Measurements from ENCODE around the gene POGZ. TPM values are rescaled to one million over a fixed set of nuclear protein-coding genes. Genes with fewer than 3 reads are reported as not detected.

POGZ gene
- total RNA-seq, 1 experiment from 2014 or later = 80.6 TPM

- POLR2A ChIA-PET = no interaction called here
- TF ChIP-seq EZH2phosphoT487 (IDR thresholded peaks at IDR 0.05; ENCODE audit: borderline replicate concordance) = no peak
- no peaks in the 10 kb centered on the region for H3K27me3 ChIP-seq (ENCODE audit: insufficient read depth, low read length)
- no peak overlapping the region for H3K4me3 ChIP-seq (replicated peaks in 1 of 2; ENCODE audit: low read depth in 1 of 2, low read length in 2 of 2)
- no peaks in the 10 kb centered on the region for H4K20me1 ChIP-seq (ENCODE audit: insufficient read depth)
- no peak overlapping the region for H3K4me2 ChIP-seq (ENCODE audit: low read length)
- no peak overlapping the region for H2AFZ ChIP-seq (ENCODE audit: low read depth, low read length, poor library complexity, severe bottlenecking)
- no peaks in the 10 kb centered on the region for H3K9me3 ChIP-seq (ENCODE audit: control insufficient read depth in 1 of 2, insufficient read depth in 1 of 2, low read depth in 1 of 2, low read length in 2 of 2)
- no peak overlapping the region for H3K9ac ChIP-seq (ENCODE audit: low read length)
- CTCF ChIA-PET = no interaction called here
- H3K79me2 ChIP-seq (ENCODE audit: insufficient read depth, low read length) = no peaks in the 10 kb centered on the region
- DNase-seq (ENCODE audit: low read depth, low spot score) (no peak), ATAC-seq (no peak)
- no TSS peak for BruUV-seq (replicated peaks)
- peaks cover 31 to 36% of the 10 kb centered on the region in 2 experiments for H3K36me3 ChIP-seq (ENCODE audit: control insufficient read depth in 1 of 2, insufficient read depth in 2 of 2, low read length in 2 of 2)
- H3K27ac ChIP-seq (ENCODE audit: low read depth, low read length) = no peak overlapping the region
- RAD21 ChIA-PET (ENCODE audit: low non-redundant PET in 1 of 2, low total read pairs in 2 of 2, uncharacterized antibody in 2 of 2, unreplicated experiment in 2 of 2) = no interaction called here
- intact Hi-C loops (cut with micrococcal nuclease) = no loop called here
- no peaks in the 10 kb centered on the region for H3K9me2 ChIP-seq (ENCODE audit: insufficient read depth)
- no peaks in the 10 kb centered on the region for H3K4me1 ChIP-seq (ENCODE audit: control insufficient read depth in 1 of 2, insufficient read depth in 2 of 2, low read length in 2 of 2)
These were observed 39.5 kb downstream of the POGZ start for GRCh38 chr1:151419819-151420218.

DNA sequence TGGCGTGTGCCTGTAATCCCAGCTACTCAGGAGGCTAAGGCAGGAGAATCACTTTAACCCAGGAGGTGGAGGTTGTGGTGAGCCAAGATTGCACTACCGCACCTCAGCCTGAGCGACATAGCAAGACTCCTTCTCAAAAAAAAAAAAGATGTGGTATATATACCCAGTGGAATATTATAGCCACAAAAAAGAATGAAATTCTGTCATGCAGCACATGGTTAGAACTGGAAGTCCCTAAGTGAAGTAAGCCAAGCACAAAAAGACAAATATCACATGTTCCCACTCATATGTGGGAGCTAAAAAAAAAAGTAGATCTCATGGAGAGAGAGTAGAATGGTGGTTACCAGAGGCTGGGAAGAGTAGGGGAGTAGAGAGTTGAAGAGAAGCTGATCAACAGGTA is 41.2 kb downstream of the POGZ start:
- ATAC-seq = no peak
- peaks cover 23 to 25% of the 10 kb centered on the region in 2 experiments for H3K36me3 ChIP-seq (ENCODE audit: control insufficient read depth in 1 of 2, insufficient read depth in 2 of 2, low read length in 2 of 2)
- DNase-seq (ENCODE audit: low read depth, low spot score) = no peak
- intact Hi-C loops (cut with micrococcal nuclease) = no loop called here
- ChIA-PET POLR2A (no interaction called here), CTCF (interaction anchor here (1.0 to 1.2 kb wide), 2 partner anchors 13 to 117 kb away, joined by 4 to 5 read pairs; no protein-coding TSS in a partner anchor), RAD21 (ENCODE audit: low non-redundant PET in 1 of 2, low total read pairs in 2 of 2, uncharacterized antibody in 2 of 2, unreplicated experiment in 2 of 2) (interaction anchor here in 1 of 2 experiments (0.7 kb wide), 1 partner anchor 17 kb away, joined by 3 read pairs; no protein-coding TSS in a partner anchor)
- H3K4me2 ChIP-seq (ENCODE audit: low read length) = no peak overlapping the region
- H3K27ac ChIP-seq (ENCODE audit: low read depth, low read length) = no peak overlapping the region
- H4K20me1 ChIP-seq (ENCODE audit: insufficient read depth) = no peaks in the 10 kb centered on the region
- no peaks in the 10 kb centered on the region for H3K27me3 ChIP-seq (ENCODE audit: insufficient read depth, low read length)
- H3K4me3 ChIP-seq (replicated peaks in 1 of 2; ENCODE audit: low read depth in 1 of 2, low read length in 2 of 2) = no peak overlapping the region
- BruUV-seq (replicated peaks) = no TSS peak
- H3K4me1 ChIP-seq (ENCODE audit: control insufficient read depth in 1 of 2, insufficient read depth in 2 of 2, low read length in 2 of 2) = no peaks in the 10 kb centered on the region
- no peaks in the 10 kb centered on the region for H3K79me2 ChIP-seq (ENCODE audit: insufficient read depth, low read length)
- TF ChIP-seq SIN3A (IDR thresholded peaks at IDR 0.05; ENCODE audit: low read depth) = no peak
- no peak for TF ChIP-seq ZFX (IDR thresholded peaks at IDR 0.05)
- no peak for TF ChIP-seq POLR2A (IDR thresholded peaks at IDR 0.05; ENCODE audit: borderline replicate concordance, extremely low read depth, insufficient read depth, insufficient read length)
- TF ChIP-seq, protein P1, sequence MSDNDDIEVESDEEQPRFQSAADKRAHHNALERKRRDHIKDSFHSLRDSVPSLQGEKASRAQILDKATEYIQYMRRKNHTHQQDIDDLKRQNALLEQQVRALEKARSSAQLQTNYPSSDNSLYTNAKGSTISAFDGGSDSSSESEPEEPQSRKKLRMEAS (IDR thresholded peaks at IDR 0.05) = no peak
- TF ChIP-seq JUND (IDR thresholded peaks at IDR 0.05) = no peak
- TF ChIP-seq ELF1 (IDR thresholded peaks at IDR 0.05; ENCODE audit: borderline replicate concordance, low read depth) = no peak
- TF ChIP-seq EZH2 (IDR thresholded peaks at IDR 0.05) = no peak
- no peak for TF ChIP-seq RAD21 (IDR thresholded peaks at IDR 0.05; ENCODE audit: low read depth)
- no peak for TF ChIP-seq YY1 (IDR thresholded peaks at IDR 0.05; ENCODE audit: extremely low read depth, insufficient replicate concordance, low read depth, low read length)
- no peak for TF ChIP-seq POLR2AphosphoS5 (IDR thresholded peaks at IDR 0.05; ENCODE audit: low read depth, low read length)
- no peak for TF ChIP-seq SRF (IDR thresholded peaks at IDR 0.05; ENCODE audit: low read depth)
- no peak for TF ChIP-seq CBX3 (IDR thresholded peaks at IDR 0.05; ENCODE audit: low read depth)
- H3K9me3 ChIP-seq (ENCODE audit: control insufficient read depth in 1 of 2, insufficient read depth in 1 of 2, low read depth in 1 of 2, low read length in 2 of 2) = no peaks in the 10 kb centered on the region
- no peaks in the 10 kb centered on the region for H3K9me2 ChIP-seq (ENCODE audit: insufficient read depth)
- H2AFZ ChIP-seq (ENCODE audit: low read depth, low read length, poor library complexity, severe bottlenecking) = no peak overlapping the region
- H3K9ac ChIP-seq (ENCODE audit: low read length) = no peak overlapping the region

Measured in HCT116 (cell line).